GM12878 (cell line): ENCODE data around the gene VSTM2B. TPM values are rescaled to one million over a fixed set of nuclear protein-coding genes. Genes with fewer than 3 reads are reported as not detected.

ENCODE experiments used
- ATAC-seq: fragments of 200-7000 bp; cut with Tn5 transposase; 3 replicates; pipeline ENCODE4 v1.9.1; 2020; ENCODE audit warnings: mild to moderate bottlenecking, moderate library complexity
- BruUV-seq: library from RNA; stranded (reverse); fragments of 400-500 nt; replicated peaks from 2 replicates; lab custom pipeline; 2021; lab: Mats Ljungman, UMichigan
- CTCF ChIA-PET: fragments of 300-600 bp; sonication (Branson Sonifier 250); formaldehyde crosslinking; extraction: SDS; loops from one replicate; lab custom pipeline; 2021; ENCODE audit warnings: inconsistent platforms; lab: Yijun Ruan, JAX
- POLR2A ChIA-PET: fragments of 350-600 bp; formaldehyde crosslinking; extraction: SDS; loops from one replicate; lab custom pipeline; 2021; ENCODE audit warnings: inconsistent platforms; lab: Charles Lee
- RAD21 ChIA-PET: fragments of 300-600 bp; sonication (Branson Sonifier 250); formaldehyde crosslinking; loops from one replicate; lab custom pipeline; 2023; ENCODE audit warnings: antibody characterized with exemption; ENCODE audit not compliant: unreplicated experiment; lab: Charles Lee
- SMC1A ChIA-PET: fragments of 300-600 bp; sonication (Branson Sonifier 250); formaldehyde crosslinking; loops from one replicate; lab custom pipeline; 2023; ENCODE audit not compliant: unreplicated experiment, uncharacterized antibody; lab: Charles Lee
- DNase-seq: peaks from one replicate; pipeline ENCODE4 v3.0.0-alpha.2; 2011; ENCODE audit warnings: low read depth, low spot score
- FAIRE-seq: peaks from 3 replicates; lab custom pipeline; 2011; peaks lifted over from hg19 to GRCh38; lab: Jason Lieb, UNC
- H2AFZ ChIP-seq: 2 replicates; pipeline ENCODE4 v1.6.0; 2011; ENCODE audit warnings: low read depth, low read length, control low read depth; ENCODE audit not compliant: control insufficient read depth
- H3K27ac ChIP-seq: 2 replicates; pipeline ENCODE4 v1.5.1; 2011; ENCODE audit warnings: control low read depth; ENCODE audit not compliant: control insufficient read depth, insufficient read depth
- H3K27me3 ChIP-seq, 2 experiments: replicated peaks in 1 of 2; 2 replicates each; pipeline versions ENCODE4 v1.6.0 to v1.6.1; 2011; ENCODE audit warnings: low read length in 1 of 2; ENCODE audit not compliant: control insufficient read depth in 2 of 2, insufficient read depth in 2 of 2
- H3K36me3 ChIP-seq, 2 experiments: 2 replicates each; pipeline ENCODE4 v1.5.1; 2011; ENCODE audit warnings: low read length in 1 of 2; ENCODE audit not compliant: control insufficient read depth in 2 of 2, insufficient read depth in 2 of 2
- H3K4me1 ChIP-seq: 2 replicates; pipeline ENCODE4 v1.6.1; 2011; ENCODE audit warnings: mild to moderate bottlenecking, low read length, moderate library complexity, mixed read lengths; ENCODE audit not compliant: control insufficient read depth, insufficient read depth
- H3K4me2 ChIP-seq: 2 replicates; pipeline ENCODE4 v1.6.0; 2011; ENCODE audit warnings: control low read depth; ENCODE audit not compliant: control insufficient read depth, insufficient read depth
- H3K4me3 ChIP-seq: fragments of 200-600 bp; sonication (generic); 2 replicates; pipeline ENCODE4 v1.5.1; 2016
- H3K79me2 ChIP-seq: 2 replicates; pipeline ENCODE4 v1.6.0; 2011; ENCODE audit warnings: low read length; ENCODE audit not compliant: control insufficient read depth, insufficient read depth
- H3K9ac ChIP-seq: 2 replicates; pipeline ENCODE4 v1.8.0; 2011; ENCODE audit warnings: low read length, control low read depth, mixed read lengths; ENCODE audit not compliant: control insufficient read depth, insufficient read depth
- H3K9me3 ChIP-seq: replicated peaks from 3 replicates; pipeline ENCODE4 v1.5.1; 2011; ENCODE audit warnings: mild to moderate bottlenecking, low read length; ENCODE audit not compliant: control insufficient read depth, insufficient read depth
- H4K20me1 ChIP-seq: 2 replicates; pipeline ENCODE4 v1.6.0; 2011; ENCODE audit not compliant: control insufficient read depth, insufficient read depth
- BRCA1 ChIP-seq: IDR thresholded peaks from 2 replicates; pipeline ENCODE4 v1.6.1; 2011; ENCODE audit warnings: low read depth, low read length, improper control_type of control experiment
- CREB1 ChIP-seq: IDR thresholded peaks from 2 replicates; pipeline ENCODE4 v1.6.1; 2012; ENCODE audit warnings: low read depth, mild to moderate bottlenecking, inconsistent platforms
- KAT2A ChIP-seq: conservative IDR thresholded peaks from 2 replicates; pipeline ENCODE4 v1.6.1; 2011; ENCODE audit warnings: low read depth, low read length; ENCODE audit not compliant: control insufficient read depth
- MEF2B ChIP-seq: fragments of 450-650 bp; IDR thresholded peaks from 2 replicates; pipeline ENCODE4 v1.6.1; 2018; ENCODE audit warnings: mild to moderate bottlenecking, moderate library complexity; ENCODE audit not compliant: partially characterized antibody, poor library complexity, severe bottlenecking
- MXI1 ChIP-seq: fragments of 150-350 bp; IDR thresholded peaks from 2 replicates; pipeline ENCODE4 v1.6.1; 2011; ENCODE audit warnings: low read depth, mild to moderate bottlenecking, inconsistent platforms, low read length, improper control_type of control experiment
- NR2C1 ChIP-seq: fragments of 450-650 bp; IDR thresholded peaks from 2 replicates; pipeline ENCODE4 v1.6.1; 2017; ENCODE audit warnings: antibody characterized with exemption, mild to moderate bottlenecking, moderate library complexity
- POLR2AphosphoS2 ChIP-seq: IDR thresholded peaks from 2 replicates; pipeline ENCODE4 v1.6.1; 2011; ENCODE audit warnings: low read depth, mild to moderate bottlenecking, low read length, improper control_type of control experiment, moderate library complexity
- RAD51 ChIP-seq: fragments of 450-650 bp; IDR thresholded peaks from 2 replicates; pipeline ENCODE4 v1.6.1; 2016; ENCODE audit warnings: moderate library complexity, mild to moderate bottlenecking, inconsistent platforms
- RUNX3 ChIP-seq: IDR thresholded peaks from 2 replicates; pipeline ENCODE4 v1.6.1; 2012; ENCODE audit warnings: low read length, inconsistent platforms
- SUPT20H ChIP-seq: IDR thresholded peaks from 2 replicates; pipeline ENCODE4 v1.6.1; 2011; ENCODE audit warnings: low read depth, mild to moderate bottlenecking, low read length, moderate library complexity, borderline replicate concordance; ENCODE audit not compliant: control insufficient read depth
- TAF1 ChIP-seq: IDR thresholded peaks from 2 replicates; pipeline ENCODE4 v1.6.1; 2011; ENCODE audit warnings: mild to moderate bottlenecking, low read depth, low read length, borderline replicate concordance
- TCF3 ChIP-seq: IDR thresholded peaks from 2 replicates; pipeline ENCODE4 v1.6.1; 2012; ENCODE audit warnings: low read depth, mild to moderate bottlenecking, low read length, borderline replicate concordance; ENCODE audit not compliant: insufficient read depth
- YY1 ChIP-seq: IDR thresholded peaks from 2 replicates; pipeline ENCODE4 v1.6.1; 2011; ENCODE audit warnings: low read depth, mild to moderate bottlenecking, low read length
- ZBTB4 ChIP-seq: fragments of 450-650 bp; formaldehyde crosslinking; IDR thresholded peaks from 2 replicates; pipeline ENCODE4 v1.4.0; 2022; ENCODE audit warnings: mild to moderate bottlenecking, moderate library complexity
- WGBS: methylation state at CpG from one replicate; pipeline ENCODE4 v1.1.6; 2016; ENCODE audit warnings: low lambda C conversion rate; ENCODE audit not compliant: insufficient replicate concordance, insufficient coverage; ENCODE audit errors: missing lambda C conversion rate; 5-methylcytosine and 5-hydroxymethylcytosine counted together
- in situ Hi-C: fragments of 300-500 bp; cut with MboI; formaldehyde crosslinking; loops from 9 replicates; pipeline ENCODE4 v1.14.3; 2018; ENCODE audit warnings: mixed read lengths
- intact Hi-C: fragments of 100-400 bp; cut with micrococcal nuclease; formaldehyde crosslinking; loops from one replicate; pipeline ENCODE4 v1.14.2; 2022; ENCODE audit not compliant: unreplicated experiment
- polyA plus RNA-seq, 11 experiments: library from polyadenylated mRNA; depleted of rRNA in 4 of 11; unstranded in 6 of 11; stranded (reverse) in 5 of 11; fragments of >200 nt; fragmentation: Nextera tagmentation in 4 of 11; fragmentation: Illumina TruSeq in 1 of 11; extraction: Ambion mirVana in 4 of 11; extraction: Trizol in 1 of 11; gene quantifications; 1 replicate in 1 of 11; 2 replicates in 10 of 11; pipeline versions ENCODE4 v1.2.1 to v1.2.3, GENCODE V29; 2011 to 2016; ENCODE audit warnings: inconsistent platforms in 2 of 11, missing spikeins in 2 of 11, low read depth in 1 of 11
- total RNA-seq, 4 experiments: library from RNA; depleted of rRNA in 3 of 4; stranded (reverse); fragments of >200 nt in 3 of 4; fragmentation: Illumina TruSeq in 1 of 4; extraction: Trizol in 1 of 4; gene quantifications; 2 replicates each; pipeline versions ENCODE4 v1.2.1 to v1.2.3, GENCODE V29; 2013 to 2021
- TF ChIP-seq, protein P1 (sequence below): fragments of 450-650 bp; formaldehyde crosslinking; IDR thresholded peaks from 2 replicates; pipeline ENCODE4 v1.5.0; 2022; ENCODE audit warnings: mild to moderate bottlenecking, missing genetic modification characterization
- TF ChIP-seq, protein P2 (sequence below): fragments of 450-650 bp; IDR thresholded peaks from 2 replicates; pipeline ENCODE4 v1.6.1; 2017; ENCODE audit warnings: antibody characterized with exemption, mild to moderate bottlenecking, moderate library complexity

The VSTM2B gene
- total and polyA plus RNA-seq, 10 of the 15 experiments (the other 5 are each of a cell fraction or from before 2014, with no cell fraction given) = not detected

GRCh38 chr19:29538651-29539050 is 12.9 kb downstream of the VSTM2B start:
- no peaks in the 10 kb centered on the region; the same call in 2 of the 3 replicates for H3K9me3 ChIP-seq
- H3K4me2 ChIP-seq = no peak overlapping the region
- H3K36me3 ChIP-seq = no peaks in the 10 kb centered on the region
- H3K4me3 ChIP-seq = no peak overlapping the region
- ATAC-seq (no peak), FAIRE-seq (no peak), DNase-seq (no peak)
- in situ Hi-C loops (no loop called here), intact Hi-C loops (no loop called here)
- no TSS peak for BruUV-seq
- CTCF ChIA-PET = interaction anchor here (1.2 kb wide), 1 partner anchor 177 kb away, joined by 4 read pairs; no protein-coding TSS in a partner anchor
- no peaks in the 10 kb centered on the region for H4K20me1 ChIP-seq
- TF ChIP-seq YY1 (no peak), SUPT20H (no peak), NR2C1 (no peak), ZBTB4 (CRISPR knock-in tag) (no peak), MXI1 (no peak), RUNX3 (no peak), POLR2AphosphoS2 (no peak), KAT2A (no peak), TCF3 (no peak), TAF1 (no peak), RAD51 (no peak), BRCA1 (no peak), MEF2B (no peak), CREB1 (no peak)
- TF ChIP-seq, protein P1, sequence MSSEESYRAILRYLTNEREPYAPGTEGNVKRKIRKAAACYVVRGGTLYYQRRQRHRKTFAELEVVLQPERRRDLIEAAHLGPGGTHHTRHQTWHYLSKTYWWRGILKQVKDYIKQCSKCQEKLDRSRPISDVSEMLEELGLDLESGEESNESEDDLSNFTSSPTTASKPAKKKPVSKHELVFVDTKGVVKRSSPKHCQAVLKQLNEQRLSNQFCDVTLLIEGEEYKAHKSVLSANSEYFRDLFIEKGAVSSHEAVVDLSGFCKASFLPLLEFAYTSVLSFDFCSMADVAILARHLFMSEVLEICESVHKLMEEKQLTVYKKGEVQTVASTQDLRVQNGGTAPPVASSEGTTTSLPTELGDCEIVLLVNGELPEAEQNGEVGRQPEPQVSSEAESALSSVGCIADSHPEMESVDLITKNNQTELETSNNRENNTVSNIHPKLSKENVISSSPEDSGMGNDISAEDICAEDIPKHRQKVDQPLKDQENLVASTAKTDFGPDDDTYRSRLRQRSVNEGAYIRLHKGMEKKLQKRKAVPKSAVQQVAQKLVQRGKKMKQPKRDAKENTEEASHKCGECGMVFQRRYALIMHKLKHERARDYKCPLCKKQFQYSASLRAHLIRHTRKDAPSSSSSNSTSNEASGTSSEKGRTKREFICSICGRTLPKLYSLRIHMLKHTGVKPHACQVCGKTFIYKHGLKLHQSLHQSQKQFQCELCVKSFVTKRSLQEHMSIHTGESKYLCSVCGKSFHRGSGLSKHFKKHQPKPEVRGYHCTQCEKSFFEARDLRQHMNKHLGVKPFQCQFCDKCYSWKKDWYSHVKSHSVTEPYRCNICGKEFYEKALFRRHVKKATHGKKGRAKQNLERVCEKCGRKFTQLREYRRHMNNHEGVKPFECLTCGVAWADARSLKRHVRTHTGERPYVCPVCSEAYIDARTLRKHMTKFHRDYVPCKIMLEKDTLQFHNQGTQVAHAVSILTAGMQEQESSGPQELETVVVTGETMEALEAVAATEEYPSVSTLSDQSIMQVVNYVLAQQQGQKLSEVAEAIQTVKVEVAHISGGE = no peak
- TF ChIP-seq, protein P2, sequence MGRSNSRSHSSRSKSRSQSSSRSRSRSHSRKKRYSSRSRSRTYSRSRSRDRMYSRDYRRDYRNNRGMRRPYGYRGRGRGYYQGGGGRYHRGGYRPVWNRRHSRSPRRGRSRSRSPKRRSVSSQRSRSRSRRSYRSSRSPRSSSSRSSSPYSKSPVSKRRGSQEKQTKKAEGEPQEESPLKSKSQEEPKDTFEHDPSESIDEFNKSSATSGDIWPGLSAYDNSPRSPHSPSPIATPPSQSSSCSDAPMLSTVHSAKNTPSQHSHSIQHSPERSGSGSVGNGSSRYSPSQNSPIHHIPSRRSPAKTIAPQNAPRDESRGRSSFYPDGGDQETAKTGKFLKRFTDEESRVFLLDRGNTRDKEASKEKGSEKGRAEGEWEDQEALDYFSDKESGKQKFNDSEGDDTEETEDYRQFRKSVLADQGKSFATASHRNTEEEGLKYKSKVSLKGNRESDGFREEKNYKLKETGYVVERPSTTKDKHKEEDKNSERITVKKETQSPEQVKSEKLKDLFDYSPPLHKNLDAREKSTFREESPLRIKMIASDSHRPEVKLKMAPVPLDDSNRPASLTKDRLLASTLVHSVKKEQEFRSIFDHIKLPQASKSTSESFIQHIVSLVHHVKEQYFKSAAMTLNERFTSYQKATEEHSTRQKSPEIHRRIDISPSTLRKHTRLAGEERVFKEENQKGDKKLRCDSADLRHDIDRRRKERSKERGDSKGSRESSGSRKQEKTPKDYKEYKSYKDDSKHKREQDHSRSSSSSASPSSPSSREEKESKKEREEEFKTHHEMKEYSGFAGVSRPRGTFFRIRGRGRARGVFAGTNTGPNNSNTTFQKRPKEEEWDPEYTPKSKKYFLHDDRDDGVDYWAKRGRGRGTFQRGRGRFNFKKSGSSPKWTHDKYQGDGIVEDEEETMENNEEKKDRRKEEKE = no peak
- POLR2A ChIA-PET = no interaction called here
- H3K27me3 ChIP-seq = no peaks in the 10 kb centered on the region; a peak in 1 of 4 replicates
- no peak overlapping the region for H3K9ac ChIP-seq
- SMC1A ChIA-PET = no interaction called here
- 12% methylated on average over 3 of the region's 3 CpGs for WGBS
- RAD21 ChIA-PET = no interaction called here
- no peaks in the 10 kb centered on the region for H3K79me2 ChIP-seq
- H3K4me1 ChIP-seq = no peaks in the 10 kb centered on the region
- no peak overlapping the region for H2AFZ ChIP-seq
- H3K27ac ChIP-seq = no peak overlapping the region
